ENCODE measurements around the gene RSF1.

The RSF1 gene

DNA sequence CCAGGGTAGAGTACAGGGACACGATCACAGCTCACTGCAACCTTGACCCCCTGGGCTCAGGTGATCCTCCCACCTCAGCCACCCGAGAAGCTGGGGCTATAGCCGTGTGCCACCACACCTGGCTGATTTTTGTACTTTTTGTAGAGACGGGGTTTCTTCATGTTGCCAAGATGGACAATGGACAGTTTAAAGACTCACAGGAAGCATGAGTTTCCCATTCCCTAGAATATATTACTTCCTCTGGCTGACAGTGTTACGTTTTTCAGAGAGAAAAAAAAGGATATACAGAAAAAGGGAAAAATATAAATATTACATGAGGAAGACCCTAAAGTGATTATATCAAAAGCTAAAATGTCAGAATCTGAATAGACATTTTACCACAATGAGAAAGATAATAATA lies 72.3 kb downstream of the RSF1 start:
- ChIA-PET CTCF (no interaction called here), POLR2A (no interaction called here)
- TF ChIP-seq, protein P1, sequence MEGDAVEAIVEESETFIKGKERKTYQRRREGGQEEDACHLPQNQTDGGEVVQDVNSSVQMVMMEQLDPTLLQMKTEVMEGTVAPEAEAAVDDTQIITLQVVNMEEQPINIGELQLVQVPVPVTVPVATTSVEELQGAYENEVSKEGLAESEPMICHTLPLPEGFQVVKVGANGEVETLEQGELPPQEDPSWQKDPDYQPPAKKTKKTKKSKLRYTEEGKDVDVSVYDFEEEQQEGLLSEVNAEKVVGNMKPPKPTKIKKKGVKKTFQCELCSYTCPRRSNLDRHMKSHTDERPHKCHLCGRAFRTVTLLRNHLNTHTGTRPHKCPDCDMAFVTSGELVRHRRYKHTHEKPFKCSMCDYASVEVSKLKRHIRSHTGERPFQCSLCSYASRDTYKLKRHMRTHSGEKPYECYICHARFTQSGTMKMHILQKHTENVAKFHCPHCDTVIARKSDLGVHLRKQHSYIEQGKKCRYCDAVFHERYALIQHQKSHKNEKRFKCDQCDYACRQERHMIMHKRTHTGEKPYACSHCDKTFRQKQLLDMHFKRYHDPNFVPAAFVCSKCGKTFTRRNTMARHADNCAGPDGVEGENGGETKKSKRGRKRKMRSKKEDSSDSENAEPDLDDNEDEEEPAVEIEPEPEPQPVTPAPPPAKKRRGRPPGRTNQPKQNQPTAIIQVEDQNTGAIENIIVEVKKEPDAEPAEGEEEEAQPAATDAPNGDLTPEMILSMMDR (IDR thresholded peaks at IDR 0.05; ENCODE audit: control extremely low read depth, extremely low read depth, low read depth, missing control alignments) = no peak
- DNase-seq (ENCODE audit: extremely low spot score) = no peak

GRCh38 chr11:77747381-77747969 lies 73.0 kb downstream of the RSF1 start:
- TF ChIP-seq, protein P1 (IDR thresholded peaks at IDR 0.05; ENCODE audit: control extremely low read depth, extremely low read depth, low read depth, missing control alignments) = no peak
- ChIA-PET CTCF (no interaction called here), POLR2A (no interaction called here)
- DNase-seq (ENCODE audit: extremely low spot score) = no peak

- no peak for DNase-seq (ENCODE audit: extremely low spot score)
- TF ChIP-seq, protein P1 (IDR thresholded peaks at IDR 0.05; ENCODE audit: control extremely low read depth, extremely low read depth, low read depth, missing control alignments) = no peak
- CTCF ChIA-PET = no interaction called here
- POLR2A ChIA-PET = no interaction called here
These were observed 84.0 kb downstream of the RSF1 start for GRCh38 chr11:77736473-77736872.

DNA sequence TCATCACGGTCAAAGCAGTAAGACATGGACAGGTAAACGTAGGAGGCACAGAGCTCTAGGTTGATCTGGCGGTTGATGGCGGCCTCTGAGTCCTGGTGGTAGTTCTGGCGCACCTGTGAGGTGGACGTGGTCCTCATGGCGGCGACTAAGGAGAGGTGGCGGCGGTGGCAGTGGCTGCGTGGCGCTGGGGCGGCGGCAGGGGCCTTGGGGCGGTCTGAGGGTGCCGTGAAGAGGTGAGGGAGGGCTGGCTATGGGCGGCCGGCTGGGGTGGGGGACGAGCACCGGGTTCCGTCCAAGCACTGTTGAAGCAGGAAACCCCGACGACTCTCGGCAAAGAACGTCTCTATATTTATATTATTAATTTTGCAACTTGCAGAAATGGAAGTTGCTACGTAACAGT lies 85.6 kb downstream of the RSF1 start:
- DNase-seq (ENCODE audit: extremely low spot score) = no peak
- CTCF ChIA-PET = no interaction called here
- TF ChIP-seq, protein P1 (IDR thresholded peaks at IDR 0.05; ENCODE audit: control extremely low read depth, extremely low read depth, low read depth, missing control alignments) = no peak
- POLR2A ChIA-PET = no interaction called here

DNA sequence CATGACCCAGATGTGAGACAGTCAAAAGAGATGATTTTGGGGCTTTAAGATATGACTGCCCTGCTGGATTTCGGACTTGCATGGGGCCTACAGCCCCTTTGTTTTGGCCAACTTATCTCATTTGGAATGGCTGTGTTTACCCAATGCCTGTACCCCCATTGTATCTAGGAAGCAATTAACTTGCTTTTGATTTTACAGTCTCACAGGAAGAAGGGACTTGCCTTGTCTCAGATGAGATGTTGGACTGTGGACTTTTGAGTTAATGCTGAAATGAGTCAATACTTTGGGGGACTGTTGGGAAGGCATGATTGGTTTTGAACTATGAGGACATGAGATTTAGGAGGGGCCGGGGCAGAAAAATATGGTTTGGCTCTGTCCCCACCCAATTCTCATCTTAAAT lies 88.4 kb downstream of the RSF1 start:
- TF ChIP-seq, protein P1 (IDR thresholded peaks at IDR 0.05; ENCODE audit: control extremely low read depth, extremely low read depth, low read depth, missing control alignments) = no peak
- no peak for DNase-seq (ENCODE audit: extremely low spot score)
- ChIA-PET CTCF (no interaction called here), POLR2A (no interaction called here)

DNA sequence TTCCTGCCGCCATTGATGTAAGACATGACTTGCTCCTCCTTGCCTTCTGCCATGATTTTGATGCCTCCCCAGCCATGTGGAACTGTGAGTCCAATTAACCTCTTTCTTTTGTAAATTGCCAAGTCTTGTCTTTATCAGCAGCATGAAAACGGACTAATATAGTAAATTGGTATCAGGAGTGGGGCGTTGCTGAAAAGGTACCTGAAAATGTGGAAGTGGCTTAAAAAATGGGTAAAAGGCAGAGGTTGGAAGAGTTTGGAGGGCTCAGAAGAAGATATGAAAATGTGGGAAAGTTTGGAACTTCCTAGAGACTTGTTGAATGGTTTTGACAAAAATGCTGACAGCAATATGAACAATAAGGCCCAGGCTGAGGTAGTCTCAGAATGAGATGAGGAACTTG lies 89.7 kb downstream of the RSF1 start:
- CTCF ChIA-PET = no interaction called here
- POLR2A ChIA-PET = no interaction called here
- TF ChIP-seq, protein P1 (IDR thresholded peaks at IDR 0.05; ENCODE audit: control extremely low read depth, extremely low read depth, low read depth, missing control alignments) = no peak
- no peak for DNase-seq (ENCODE audit: extremely low spot score)

DNA sequence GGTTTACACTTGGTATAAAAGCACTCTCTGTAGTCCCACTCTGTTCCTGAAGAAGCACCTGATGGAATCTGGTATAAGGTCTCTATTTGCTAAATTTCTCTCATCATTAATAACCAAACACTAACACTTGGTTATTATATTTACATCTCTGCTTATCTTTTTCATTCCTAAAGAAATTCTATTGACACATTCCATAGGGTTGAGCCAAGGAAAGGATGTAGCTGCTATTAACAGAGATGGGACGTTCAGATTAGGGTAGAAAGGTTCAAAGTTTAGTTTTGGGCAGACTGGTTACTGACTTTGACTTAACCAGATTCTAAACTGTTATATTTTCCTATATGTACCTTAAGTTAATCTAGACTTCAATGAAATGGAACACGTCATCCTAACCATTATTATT lies 91.5 kb downstream of the RSF1 start:
- no peak for DNase-seq (ENCODE audit: extremely low spot score)
- ChIA-PET POLR2A (no interaction called here), CTCF (no interaction called here)
- TF ChIP-seq, protein P1 (IDR thresholded peaks at IDR 0.05; ENCODE audit: control extremely low read depth, extremely low read depth, low read depth, missing control alignments) = no peak

All from GM10248 (cell line).